Breast epithelium (tissue), 3 donors: ENCODE results near the gene MPRIP.

Experiments
- CTCF ChIP-seq, 3 donors: fragments of 450-650 bp; IDR thresholded peaks; one replicate each; pipeline ENCODE4 v1.5.1; 2016 to 2017; ENCODE audit warnings: antibody characterized with exemption in 3 of 3, mild to moderate bottlenecking in 3 of 3, moderate library complexity in 3 of 3
- POLR2A ChIP-seq: fragments of 450-650 bp; IDR thresholded peaks from one replicate; pipeline ENCODE4 v1.6.1; 2016; ENCODE audit warnings: antibody characterized with exemption, mild to moderate bottlenecking, moderate library complexity
- POLR2AphosphoS5 ChIP-seq, 3 donors: sonication (generic); formaldehyde crosslinking; IDR thresholded peaks; one replicate each; pipeline ENCODE4 v1.6.1; 2017; ENCODE audit warnings: antibody characterized with exemption in 3 of 3

- TF ChIP-seq CTCF (IDR thresholded peaks at IDR 0.05) (no peak), POLR2AphosphoS5 (IDR thresholded peaks at IDR 0.05) (no peak), POLR2A (no peak)
Observed at GRCh38 chr17:17130077-17130844, 88.0 kb downstream of the MPRIP start.
